ENCODE measurements around the gene C5orf52.
"Not testable (repeated sequence)": the region's sequence is repeated elsewhere in the genome, so short reads cannot be mapped to it uniquely, and the experiment has no call there.

C5orf52 gene

GRCh38 chr5:157726607-157727006, 55.3 kb downstream of the C5orf52 start:
- DNase-seq (ENCODE audit: low read depth), result not testable (repeated sequence)

DNA sequence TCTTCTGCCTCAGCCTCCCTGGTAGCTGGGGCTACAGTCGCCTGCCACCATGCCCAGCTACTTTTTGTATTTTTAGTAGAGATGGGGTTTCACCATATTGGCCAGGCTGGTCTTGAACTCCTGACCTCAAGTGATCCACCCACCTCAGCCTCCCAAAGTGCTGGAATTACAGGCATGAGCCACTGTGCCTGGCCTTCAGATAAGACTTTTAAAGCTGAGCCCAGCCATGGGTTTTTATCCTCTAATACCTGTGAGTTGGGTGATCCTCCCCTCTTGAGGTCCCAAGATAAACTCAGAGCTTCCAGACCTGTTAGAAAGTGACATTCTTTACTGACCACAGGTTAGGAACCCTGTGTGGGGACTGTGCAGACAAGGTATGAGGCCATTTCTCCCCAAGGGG, 56.5 kb downstream of the C5orf52 start:
- not testable (repeated sequence) for DNase-seq (ENCODE audit: low read depth)

Measured in amniotic epithelial cell (primary cell).